A549 (cell line): Measurements from ENCODE around the gene BNC2. TPM values are rescaled to one million over a fixed set of nuclear protein-coding genes. Genes with fewer than 3 reads are reported as not detected.

Experiments
- ATAC-seq, 2 experiments: fragments of 200-7000 bp in 1 of 2; fragments of >200 bp in 1 of 2; cut with Nextera tagmentation in 1 of 2; cut with Tn5 transposase in 1 of 2; 3 replicates each; pipeline versions ENCODE4 v1.8.0 to v1.9.1; 2018 to 2020; ENCODE audit warnings: mild to moderate bottlenecking in 1 of 2, moderate library complexity in 1 of 2
- CTCF ChIA-PET: fragments of 300-600 bp; sonication (Branson Sonifier 250); formaldehyde crosslinking; extraction: SDS; loops from one replicate; lab custom pipeline; 2021; ENCODE audit warnings: antibody characterized with exemption, inconsistent platforms; lab: Yijun Ruan, JAX
- POLR2A ChIA-PET: fragments of 350-600 bp; formaldehyde crosslinking; extraction: SDS; loops from one replicate; lab custom pipeline; 2021; ENCODE audit warnings: antibody characterized with exemption, inconsistent platforms; lab: Yijun Ruan, JAX
- DNase-seq, 2 experiments: peaks; one replicate each; pipeline versions ENCODE4 v3.0.0 to v3.0.0-alpha.2; 2011 to 2016; ENCODE audit warnings: low read depth in 1 of 2, low spot score in 1 of 2
- FAIRE-seq: peaks from 2 replicates; lab custom pipeline; 2011; peaks lifted over from hg19 to GRCh38; lab: Jason Lieb, UNC
- H3K27ac ChIP-seq, 2 experiments: fragments of >200 bp; sonication (Bioruptor Twin); formaldehyde crosslinking; 3 replicates each; pipeline ENCODE4 v1.5.1; 2016 to 2017
- H3K4me1 ChIP-seq: fragments of >200 bp; sonication (Bioruptor Twin); formaldehyde crosslinking; 3 replicates; pipeline ENCODE4 v1.6.1; 2016
- H3K4me2 ChIP-seq: fragments of >200 bp; sonication (Bioruptor Twin); formaldehyde crosslinking; 3 replicates; pipeline ENCODE4 v1.6.1; 2016
- H3K4me3 ChIP-seq: fragments of >200 bp; sonication (Bioruptor Twin); formaldehyde crosslinking; 3 replicates; pipeline ENCODE4 v1.5.1; 2016
- H3K9me3 ChIP-seq: fragments of >200 bp; sonication (Bioruptor Twin); formaldehyde crosslinking; 3 replicates; pipeline ENCODE4 v1.6.1; 2016
- BCL3 ChIP-seq: fragments of >200 bp; sonication (Bioruptor Twin); formaldehyde crosslinking; IDR thresholded peaks from 3 replicates; pipeline ENCODE4 v1.6.1; 2016
- CBX2 ChIP-seq: fragments of 200-600 bp; sonication (generic); IDR thresholded peaks from 2 replicates; pipeline ENCODE4 v1.6.1; 2016; ENCODE audit warnings: low read depth, mild to moderate bottlenecking, borderline replicate concordance
- CBX8 ChIP-seq: fragments of 200-600 bp; sonication (generic); IDR thresholded peaks from 2 replicates; pipeline ENCODE4 v1.6.1; 2016
- CEBPB ChIP-seq, 2 experiments: fragments of >200 bp in 1 of 2; sonication (Bioruptor Twin) in 1 of 2; formaldehyde crosslinking in 1 of 2; IDR thresholded peaks; 2 replicates each; pipeline ENCODE4 v1.6.1; 2012 to 2016
- ELK1 ChIP-seq: fragments of 150-350 bp; IDR thresholded peaks from 2 replicates; pipeline ENCODE4 v1.6.1; 2014; ENCODE audit warnings: low read depth, mild to moderate bottlenecking, low read length
- FOXS1 ChIP-seq: fragments of 250-450 bp; sonication (Bioruptor Pico); IDR thresholded peaks from 2 replicates; pipeline ENCODE4 v1.5.0; 2020; ENCODE audit warnings: mild to moderate bottlenecking, moderate library complexity
- GATA3 ChIP-seq: IDR thresholded peaks from 2 replicates; pipeline ENCODE4 v1.6.1; 2012; ENCODE audit warnings: borderline replicate concordance
- HEYL ChIP-seq: fragments of 250-450 bp; sonication (Bioruptor Pico); IDR thresholded peaks from 2 replicates; pipeline ENCODE4 v1.8.0; 2021; ENCODE audit warnings: mild to moderate bottlenecking, moderate library complexity
- HOXA7 ChIP-seq: fragments of 250-450 bp; sonication (Bioruptor Pico); IDR thresholded peaks from 2 replicates; pipeline ENCODE4 v1.5.0; 2020; ENCODE audit warnings: mild to moderate bottlenecking, moderate library complexity
- HOXB13 ChIP-seq: fragments of 250-450 bp; sonication (Bioruptor Pico); IDR thresholded peaks from 2 replicates; pipeline ENCODE4 v1.5.0; 2020; ENCODE audit warnings: low read depth, mild to moderate bottlenecking, moderate library complexity
- HOXB5 ChIP-seq: fragments of 250-450 bp; sonication (Bioruptor Pico); IDR thresholded peaks from 2 replicates; pipeline ENCODE4 v1.5.0; 2020; ENCODE audit warnings: mild to moderate bottlenecking, moderate library complexity
- JUNB ChIP-seq: fragments of >200 bp; sonication (Bioruptor Twin); formaldehyde crosslinking; IDR thresholded peaks from 2 replicates; pipeline ENCODE4 v1.6.1; 2016
- MAZ ChIP-seq: fragments of 150-350 bp; IDR thresholded peaks from 2 replicates; pipeline ENCODE4 v1.6.1; 2014; ENCODE audit warnings: antibody characterized with exemption, low read depth, low read length, borderline replicate concordance
- MYC ChIP-seq: IDR thresholded peaks from 2 replicates; pipeline ENCODE4 v1.6.1; 2012; ENCODE audit warnings: mild to moderate bottlenecking, inconsistent platforms, low read length, improper control_type of control experiment, borderline replicate concordance
- NR3C1 ChIP-seq: fragments of >200 bp; sonication (Bioruptor Twin); formaldehyde crosslinking; IDR thresholded peaks from 3 replicates; pipeline ENCODE4 v1.6.1; 2017
- RCOR1 ChIP-seq: fragments of 150-350 bp; IDR thresholded peaks from 2 replicates; pipeline ENCODE4 v1.6.1; 2014; ENCODE audit warnings: antibody characterized with exemption, low read length, low read depth
- REST ChIP-seq: fragments of 200-600 bp; sonication (generic); IDR thresholded peaks from 2 replicates; pipeline ENCODE4 v1.6.1; 2016; ENCODE audit warnings: antibody characterized with exemption, mild to moderate bottlenecking, moderate library complexity
- SMC3 ChIP-seq: fragments of >200 bp; sonication (Bioruptor Twin); formaldehyde crosslinking; IDR thresholded peaks from 3 replicates; pipeline ENCODE4 v1.6.1; 2018; ENCODE audit warnings: inconsistent platforms
- TP53 ChIP-seq: fragments of 250-450 bp; sonication (Bioruptor Pico); IDR thresholded peaks from 2 replicates; pipeline ENCODE4 v1.5.0; 2021; ENCODE audit warnings: mild to moderate bottlenecking, moderate library complexity
- WGBS: methylation state at CpG from one replicate; pipeline ENCODE4 v1.1.6; 2017; ENCODE audit errors: missing lambda C conversion rate; 5-methylcytosine and 5-hydroxymethylcytosine counted together
- polyA plus RNA-seq, 4 experiments: library from polyadenylated mRNA; depleted of rRNA in 3 of 4; stranded (reverse); fragments of >200 nt; fragmentation: RNase III in 1 of 4; extraction: RNeasy Plus Mini Kit Qiagen cat#74134 plus additional on column Dnase treatment in 1 of 4; gene quantifications; 2 replicates in 3 of 4; 3 replicates in 1 of 4; pipeline ENCODE4 v1.2.3, GENCODE V29; 2011 to 2017
- TF ChIP-seq, protein P1 (sequence below): fragments of >200 bp; sonication (Bioruptor Twin); formaldehyde crosslinking; IDR thresholded peaks from 2 replicates; pipeline ENCODE4 v1.6.1; 2016
- TF ChIP-seq, protein P2 (sequence below): fragments of 250-450 bp; sonication (Bioruptor Pico); IDR thresholded peaks from 2 replicates; pipeline ENCODE4 v1.5.0; 2021; ENCODE audit warnings: mild to moderate bottlenecking, moderate library complexity, borderline replicate concordance

The BNC2 gene
- polyA plus RNA-seq, 2 of the 4 experiments (the other 2 are of a cell fraction) = 6.2 to 7.5 TPM

GRCh38 chr9:16622541-16622940, 247.9 kb downstream of the BNC2 start:
- Histone ChIP-seq H3K27ac (no peak overlapping the region), H3K9me3 (no peaks in the 10 kb centered on the region), H3K4me3 (no peak overlapping the region), H3K4me1 (peaks cover 38% of the 10 kb centered on the region), H3K4me2 (no peak overlapping the region)
- ATAC-seq = no peak
- ChIA-PET CTCF (no interaction called here), POLR2A (no interaction called here)
- no peak for FAIRE-seq
- WGBS = 75% methylated on average over 3 of the region's 3 CpGs
- no peak for DNase-seq
- no peak for TF ChIP-seq FOXS1

DNA sequence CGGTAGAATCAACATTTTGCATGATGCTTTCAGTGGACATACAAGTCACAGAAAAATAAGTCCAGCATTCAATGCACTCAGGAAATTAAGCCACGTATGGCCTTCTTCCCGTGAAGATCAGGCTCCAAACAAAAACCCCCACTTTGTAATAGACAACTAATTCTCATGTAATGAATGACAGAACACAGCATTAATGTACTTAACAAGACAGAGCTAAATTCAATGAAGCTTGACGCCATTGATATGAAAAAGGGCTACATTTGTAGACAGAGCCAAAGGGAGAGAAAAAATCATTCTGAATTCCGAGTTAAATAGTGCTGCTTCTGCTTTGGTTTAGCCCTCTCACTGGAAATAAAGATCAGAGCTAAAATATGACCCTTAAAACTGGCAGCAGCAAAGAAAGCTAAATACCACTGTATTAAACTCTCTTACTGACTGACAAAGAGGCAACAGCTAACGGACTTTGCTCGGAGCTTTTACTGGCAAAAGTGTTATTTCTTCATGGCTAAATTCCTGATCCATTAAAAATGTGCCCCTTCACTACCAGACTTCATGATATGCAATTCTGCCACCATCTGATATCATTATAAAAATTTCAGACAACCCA, 250.5 kb downstream of the BNC2 start:
- WGBS = 85% methylated on average over 7 of the region's 7 CpGs
- DNase-seq = no peak
- no peaks in the 10 kb centered on the region for H3K9me3 ChIP-seq

More for the DNA sequence above, 250.5 kb downstream of the BNC2 start:
- ATAC-seq = no peak
- Histone ChIP-seq H3K4me3 (no peak overlapping the region), H3K4me2 (no peak overlapping the region; the same call in 2 of the 3 replicates), H3K27ac (0 out of 6 replicates have a peak overlapping the region, but pooled peaks of 1 of the 2 experiments have one; percentile 0), H3K4me1 (peaks cover 12% of the 10 kb centered on the region; the same call in 2 of the 3 replicates)
- ChIA-PET POLR2A (no interaction called here), CTCF (interaction anchor here (0.6 to 1.0 kb wide), 4 partner anchors 9 to 183 kb away, joined by 3 to 4 read pairs (median 3); no protein-coding TSS in a partner anchor)
- TF ChIP-seq SMC3 (no peak), RCOR1 (no peak), CBX8 (no peak), CBX2 (no peak), CEBPB (IDR thresholded peaks at IDR 0.05) (no peak), MAZ (no peak), NR3C1 (no peak), HOXB5 (CRISPR knock-in tag) (no peak), HOXA7 (CRISPR knock-in tag) (no peak), ELK1 (no peak), TP53 (CRISPR knock-in tag) (no peak), HOXB13 (CRISPR knock-in tag) (no peak), HEYL (no peak), MYC (no peak), REST (no peak), GATA3 (no peak), BCL3 (no peak), JUNB (no peak)
- TF ChIP-seq, protein P1, sequence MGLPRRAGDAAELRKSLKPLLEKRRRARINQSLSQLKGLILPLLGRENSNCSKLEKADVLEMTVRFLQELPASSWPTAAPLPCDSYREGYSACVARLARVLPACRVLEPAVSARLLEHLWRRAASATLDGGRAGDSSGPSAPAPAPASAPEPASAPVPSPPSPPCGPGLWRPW = no peak
- TF ChIP-seq, protein P2, sequence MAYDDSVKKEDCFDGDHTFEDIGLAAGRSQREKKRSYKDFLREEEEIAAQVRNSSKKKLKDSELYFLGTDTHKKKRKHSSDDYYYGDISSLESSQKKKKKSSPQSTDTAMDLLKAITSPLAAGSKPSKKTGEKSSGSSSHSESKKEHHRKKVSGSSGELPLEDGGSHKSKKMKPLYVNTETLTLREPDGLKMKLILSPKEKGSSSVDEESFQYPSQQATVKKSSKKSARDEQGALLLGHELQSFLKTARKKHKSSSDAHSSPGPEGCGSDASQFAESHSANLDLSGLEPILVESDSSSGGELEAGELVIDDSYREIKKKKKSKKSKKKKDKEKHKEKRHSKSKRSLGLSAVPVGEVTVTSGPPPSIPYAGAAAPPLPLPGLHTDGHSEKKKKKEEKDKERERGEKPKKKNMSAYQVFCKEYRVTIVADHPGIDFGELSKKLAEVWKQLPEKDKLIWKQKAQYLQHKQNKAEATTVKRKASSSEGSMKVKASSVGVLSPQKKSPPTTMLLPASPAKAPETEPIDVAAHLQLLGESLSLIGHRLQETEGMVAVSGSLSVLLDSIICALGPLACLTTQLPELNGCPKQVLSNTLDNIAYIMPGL (CRISPR knock-in tag) = no peak
- no peak for FAIRE-seq
